Activated CD4-positive, alpha-beta T cell treated with anti-CD3 and anti-CD28 coated beads, Interleukin-2, amount 50 U/mL, for 16 hours (primary cell): ENCODE results near the gene CCL13.
A peak's percentile ranks its signal among the peaks of the same experiment; 100 is the strongest.

Source experiments
- DNase-seq: peaks from one replicate; pipeline ENCODE4 v3.0.0-alpha.2; 2020

The CCL13 gene

GRCh38 chr17:34364751-34365150 lies 8.5 kb downstream of the CCL13 start:
- DNase-seq: no peak

- DNase-seq: no peak
Observed at GRCh38 chr17:34365340-34365739, 9.1 kb downstream of the CCL13 start.

- no peak for DNase-seq
Observed at GRCh38 chr17:34366010-34366409, 9.7 kb downstream of the CCL13 start.

- no peak for DNase-seq
Observed at GRCh38 chr17:34366529-34367107, 10.3 kb downstream of the CCL13 start.

GRCh38 chr17:34367486-34368195 lies 11.4 kb downstream of the CCL13 start:
- no peak for DNase-seq

GRCh38 chr17:34368196-34368945 lies 12.1 kb downstream of the CCL13 start:
- DNase-seq: no peak

GRCh38 chr17:34368946-34369500 lies 12.7 kb downstream of the CCL13 start:
- no peak for DNase-seq

- DNase-seq: no peak
Observed at GRCh38 chr17:34369571-34369970, 13.3 kb downstream of the CCL13 start.

- no peak for DNase-seq
Observed at GRCh38 chr17:34370376-34370996, 14.2 kb downstream of the CCL13 start.

GRCh38 chr17:34370997-34371395 lies 14.7 kb downstream of the CCL13 start:
- no peak for DNase-seq

- DNase-seq: no peak
Observed at GRCh38 chr17:34371405-34372100, 15.3 kb downstream of the CCL13 start.

- no peak for DNase-seq
Observed at GRCh38 chr17:34374457-34374856, 18.2 kb downstream of the CCL13 start.

- no peak for DNase-seq
Observed at GRCh38 chr17:34375426-34375997, 19.2 kb downstream of the CCL13 start.

- peak; percentile 51 for DNase-seq
Observed at GRCh38 chr17:34377078-34377823, 21.0 kb downstream of the CCL13 start.

- peak; percentile 71 for DNase-seq
Observed at GRCh38 chr17:34378664-34379101, 22.4 kb downstream of the CCL13 start.

GRCh38 chr17:34379868-34380267 lies 23.6 kb downstream of the CCL13 start:
- DNase-seq: peak; percentile 66

- DNase-seq: peak; percentile 80
Observed at GRCh38 chr17:34382621-34383124, 26.4 kb downstream of the CCL13 start.

GRCh38 chr17:34383216-34383615 lies 26.9 kb downstream of the CCL13 start:
- DNase-seq: no peak

- DNase-seq: no peak
Observed at GRCh38 chr17:34384271-34384670, 28.0 kb downstream of the CCL13 start.

- no peak for DNase-seq
Observed at GRCh38 chr17:34384822-34385605, 28.7 kb downstream of the CCL13 start.
